Stimulated activated CD4-positive, alpha-beta T cell treated with anti-CD3 and anti-CD28 coated beads, Interleukin-4, amount 100 ng/mL, for 48 hours (primary cell): ENCODE measurements around the gene RTF1.
"Not testable (repeated sequence)": the region's sequence is repeated elsewhere in the genome, so short reads cannot be mapped to it uniquely, and the experiment has no call there.

Experiments used
- DNase-seq, 2 donors: peaks; one replicate each; pipeline ENCODE4 v3.0.0-alpha.2; 2020; ENCODE audit warnings: low read depth in 2 of 2

RTF1 gene

GRCh38 chr15:41416742-41417417 is at the start of gene RTF1:
TSS of gene RTF1 (plus strand) at chr15:41417095. CDS start at chr15:41417116, 21 bp downstream.
- DNase-seq, result peak; percentile 96 to 97

- DNase-seq, result no peak
Observed at GRCh38 chr15:41367418-41367817, 49.5 kb upstream of the RTF1 start.

GRCh38 chr15:41377978-41378377 is 38.9 kb upstream of the RTF1 start:
- no peak for DNase-seq

- not testable (repeated sequence) for DNase-seq
Observed at GRCh38 chr15:41383974-41384749, 32.7 kb upstream of the RTF1 start.

GRCh38 chr15:41387646-41388045 is 29.2 kb upstream of the RTF1 start:
- no peak for DNase-seq

GRCh38 chr15:41392659-41393058 is 24.2 kb upstream of the RTF1 start:
- DNase-seq, result no peak

- no peak for DNase-seq
Observed at GRCh38 chr15:41394924-41395323, 22.0 kb upstream of the RTF1 start.

- no peak for DNase-seq
Observed at GRCh38 chr15:41396111-41396510, 20.8 kb upstream of the RTF1 start.

- no peak for DNase-seq
Observed at GRCh38 chr15:41401904-41402267, 15.0 kb upstream of the RTF1 start.

- DNase-seq, result no peak
Observed at GRCh38 chr15:41407341-41407740, 9.6 kb upstream of the RTF1 start.

- no peak for DNase-seq
Observed at GRCh38 chr15:41408234-41408641, 8.7 kb upstream of the RTF1 start.

GRCh38 chr15:41411031-41411430 is 5.9 kb upstream of the RTF1 start:
- no peak for DNase-seq

- DNase-seq, result no peak
Observed at GRCh38 chr15:41411441-41411840, 5.5 kb upstream of the RTF1 start.

GRCh38 chr15:41416128-41416741 is 660 bp upstream of the RTF1 start:
- DNase-seq, result no peak

GRCh38 chr15:41417418-41418195 is 712 bp downstream of the RTF1 start:
- DNase-seq, result peak in 1 of 2 donors; percentile 18

- DNase-seq, result no peak
Observed at GRCh38 chr15:41423979-41424659, 7.2 kb downstream of the RTF1 start.

GRCh38 chr15:41424809-41425208 is 7.9 kb downstream of the RTF1 start:
- DNase-seq, result no peak

- not testable (repeated sequence) for DNase-seq
Observed at GRCh38 chr15:41425907-41426306, 9.0 kb downstream of the RTF1 start.

GRCh38 chr15:41429003-41429890 is 12.4 kb downstream of the RTF1 start:
- DNase-seq, result no peak

- no peak for DNase-seq
Observed at GRCh38 chr15:41435037-41435786, 18.3 kb downstream of the RTF1 start.
